CD4-positive, alpha-beta T cell treated with Interleukin-17A for 4 hours (primary cell): ENCODE data around the gene KIFC1.

ENCODE experiments used
- DNase-seq: peaks from one replicate; pipeline ENCODE4 v3.0.0-alpha.2; 2020; ENCODE audit warnings: mixed read lengths

The KIFC1 gene

GRCh38 chr6:33427585-33428223 is 36.1 kb downstream of the KIFC1 start:
- DNase-seq = peak; percentile 81

GRCh38 chr6:33428224-33428965 is 36.8 kb downstream of the KIFC1 start:
- DNase-seq = peak; percentile 42

DNA sequence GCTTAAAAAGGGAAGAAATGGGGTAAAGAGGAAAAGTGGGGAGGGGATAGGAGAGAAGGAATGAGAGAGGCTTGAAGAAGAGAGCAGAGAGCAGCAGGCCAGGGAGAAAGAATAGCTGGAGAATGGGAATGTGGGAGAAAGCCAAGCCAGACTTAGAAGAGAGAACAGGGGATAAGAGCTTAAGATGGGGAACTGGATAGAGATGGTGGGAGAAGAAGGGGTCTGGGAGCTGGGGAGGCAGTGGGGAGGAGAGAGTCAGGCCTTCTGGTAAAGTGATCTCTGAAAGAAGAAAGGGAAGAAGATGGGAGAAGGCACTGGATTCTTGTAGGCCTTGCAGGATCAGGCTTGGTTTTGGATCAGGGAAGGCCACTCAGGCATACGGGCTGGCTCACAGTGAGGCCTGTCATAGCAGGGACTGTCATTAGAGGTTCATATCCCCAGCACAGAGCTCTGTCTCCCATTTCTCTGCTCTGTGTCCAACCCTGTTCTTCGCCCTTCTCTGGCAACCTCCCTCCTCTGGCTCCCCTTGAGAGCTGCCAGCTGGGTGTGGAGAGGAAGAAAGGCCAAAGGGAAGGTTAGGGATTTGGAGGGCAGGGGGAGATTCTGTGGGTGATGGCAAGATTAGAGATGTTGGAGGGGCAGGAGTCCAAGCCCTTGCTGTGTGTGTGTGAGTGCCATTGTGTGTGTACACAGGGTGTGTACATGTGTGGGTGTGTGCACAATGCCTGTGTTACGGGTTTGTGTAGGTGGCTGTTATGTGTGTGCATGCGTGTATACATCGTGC is 37.5 kb downstream of the KIFC1 start:
- DNase-seq = no peak

DNA sequence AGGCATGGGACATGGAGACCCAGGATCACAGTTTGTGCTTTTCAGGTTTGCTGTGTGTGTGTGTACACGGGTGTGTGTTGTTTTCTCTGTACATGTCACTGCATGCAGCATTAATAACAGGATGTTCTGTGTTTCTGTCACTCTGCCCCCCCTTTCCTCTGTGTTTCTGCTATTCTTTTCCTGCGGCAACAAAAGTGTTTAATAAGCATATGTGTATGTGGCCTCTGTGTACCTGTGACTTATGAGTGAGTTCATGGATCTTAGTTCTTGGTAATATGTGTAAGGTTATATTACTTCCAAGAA is 38.1 kb downstream of the KIFC1 start:
- DNase-seq = peak; percentile 46

- DNase-seq = no peak
These were observed 38.7 kb downstream of the KIFC1 start for GRCh38 chr6:33430334-33430733.

DNA sequence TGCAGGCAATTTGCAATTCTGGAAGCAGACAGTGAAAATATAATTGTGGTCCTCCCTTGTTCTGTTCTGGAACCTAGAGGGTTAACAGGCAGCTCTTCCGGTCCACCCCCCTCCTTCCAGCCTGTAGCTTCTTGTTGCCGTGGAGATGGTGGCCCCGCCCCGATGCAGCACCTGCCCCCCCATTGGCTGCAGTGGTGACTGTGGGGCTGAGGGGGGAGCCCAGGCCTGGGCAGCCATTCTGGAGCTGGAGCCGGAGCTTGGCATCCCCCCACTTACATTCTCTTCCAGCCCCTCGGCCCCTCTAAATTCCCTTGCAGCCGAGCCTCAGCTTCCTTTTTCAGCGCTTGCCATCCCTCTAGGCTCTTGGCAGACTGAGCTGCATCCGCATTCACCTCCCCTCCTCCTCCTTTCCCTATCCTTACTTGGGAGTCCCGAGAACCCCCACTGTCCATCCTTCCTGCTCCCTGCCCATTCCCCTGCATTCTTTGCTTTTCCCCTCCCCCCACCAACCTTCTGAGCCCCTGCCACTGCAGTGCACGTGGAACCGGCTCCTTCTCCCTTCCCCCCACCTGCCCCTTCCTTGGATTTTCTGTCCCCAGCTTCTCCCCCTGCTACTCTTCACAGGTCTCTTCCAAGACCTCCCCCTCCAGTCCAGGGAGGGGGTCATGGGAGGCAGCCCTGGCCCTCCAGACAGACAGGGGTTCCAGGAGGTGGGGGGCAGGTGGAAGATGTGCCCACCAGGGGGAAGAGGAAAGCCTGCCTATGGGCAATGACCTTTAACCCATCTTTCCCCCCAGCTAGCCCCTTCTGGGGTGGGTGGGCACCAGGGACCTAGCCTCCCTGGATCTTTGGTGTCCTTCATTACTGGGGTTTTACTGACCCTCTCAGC is 39.6 kb downstream of the KIFC1 start:
- peak; percentile 89 for DNase-seq

GRCh38 chr6:33431880-33432541 is 40.4 kb downstream of the KIFC1 start:
- peak; percentile 44 for DNase-seq

- no peak for DNase-seq
These were observed 40.9 kb downstream of the KIFC1 start for GRCh38 chr6:33432546-33432945.

DNA sequence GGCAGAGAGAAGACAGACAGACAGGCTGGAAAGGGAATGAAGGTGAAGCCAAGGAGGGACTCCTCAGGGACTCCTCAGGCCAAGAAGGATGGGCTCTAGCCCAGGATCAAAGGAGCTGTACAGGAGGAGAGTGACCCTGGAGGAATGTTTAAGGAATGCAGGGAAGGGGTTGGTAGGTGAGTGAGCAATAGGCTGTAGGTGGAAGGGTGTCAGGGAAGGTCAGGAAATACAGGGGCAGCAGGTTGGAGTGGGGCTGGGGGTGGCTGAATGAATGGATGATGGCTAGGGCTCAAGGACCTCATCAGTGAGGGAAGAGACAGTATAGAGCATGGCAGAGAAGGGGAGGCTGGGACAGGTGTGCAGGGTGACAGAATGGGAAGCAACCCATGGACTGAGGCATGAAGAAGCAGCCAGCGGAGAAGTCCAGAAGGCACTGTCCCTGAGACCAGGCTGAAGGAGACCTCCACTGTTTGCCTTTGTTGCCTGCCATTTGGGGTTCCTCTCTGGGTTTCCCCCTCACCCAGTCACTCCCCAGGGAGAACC is 41.4 kb downstream of the KIFC1 start:
- DNase-seq = no peak

DNA sequence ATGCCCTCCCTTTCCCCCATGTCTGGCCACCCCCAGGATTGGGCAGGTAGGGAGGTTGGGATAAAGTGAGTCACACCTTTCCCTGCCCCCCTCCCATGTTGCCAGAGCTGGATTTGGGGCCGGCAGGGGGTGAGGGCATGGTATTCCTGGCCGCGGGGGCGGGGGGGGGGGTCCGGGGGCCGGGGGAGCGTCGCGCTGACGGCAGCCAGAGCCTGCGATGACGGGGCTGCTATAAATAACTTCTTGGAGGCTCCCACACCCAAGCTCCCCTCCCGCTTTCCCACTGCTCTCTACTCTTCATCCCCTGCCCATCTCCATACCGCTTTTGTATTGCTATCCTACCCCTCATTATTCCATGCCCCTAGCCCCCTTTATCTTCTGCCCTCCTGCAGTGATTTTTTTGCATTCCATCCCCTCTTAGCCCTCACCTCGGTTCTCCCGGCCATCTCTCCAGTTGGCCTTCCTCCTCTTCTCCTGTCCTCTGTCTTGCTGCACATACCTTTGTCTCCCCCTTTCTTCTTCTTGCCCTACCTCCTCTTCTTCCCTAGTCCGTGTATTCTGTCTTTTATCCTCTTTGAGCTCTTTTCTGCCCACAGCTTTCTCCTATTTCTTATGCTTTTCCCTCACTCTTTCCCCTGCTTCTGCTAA is 42.0 kb downstream of the KIFC1 start:
- no peak for DNase-seq

DNA sequence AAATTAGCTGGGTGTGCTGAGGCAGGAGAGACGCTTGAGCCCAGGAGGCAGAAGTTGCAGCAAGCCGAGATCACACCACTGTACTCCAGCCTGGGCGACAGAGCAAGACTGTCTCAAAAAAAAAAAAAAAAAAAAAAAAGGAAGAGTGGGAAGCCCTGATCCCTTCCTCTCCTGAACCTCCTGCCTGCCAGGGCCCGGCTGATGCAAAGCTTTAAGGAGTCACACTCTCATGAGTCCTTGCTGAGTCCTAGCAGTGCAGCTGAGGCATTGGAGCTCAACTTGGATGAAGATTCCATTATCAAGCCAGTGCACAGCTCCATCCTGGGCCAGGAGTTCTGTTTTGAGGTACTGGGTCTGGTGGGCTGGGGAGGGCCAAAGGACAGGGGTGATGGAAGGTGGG is 43.3 kb downstream of the KIFC1 start:
- no peak for DNase-seq

DNA sequence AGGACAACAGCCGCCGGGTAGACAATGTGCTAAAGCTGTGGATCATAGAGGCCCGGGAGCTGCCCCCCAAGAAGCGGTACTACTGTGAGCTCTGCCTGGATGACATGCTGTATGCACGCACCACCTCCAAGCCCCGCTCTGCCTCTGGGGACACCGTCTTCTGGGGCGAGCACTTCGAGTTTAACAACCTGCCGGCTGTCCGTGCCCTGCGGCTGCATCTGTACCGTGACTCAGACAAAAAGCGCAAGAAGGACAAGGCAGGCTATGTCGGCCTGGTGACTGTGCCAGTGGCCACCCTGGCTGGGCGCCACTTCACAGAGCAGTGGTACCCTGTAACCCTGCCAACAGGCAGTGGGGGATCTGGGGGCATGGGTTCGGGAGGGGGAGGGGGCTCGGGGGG is 46.0 kb downstream of the KIFC1 start:
- DNase-seq = no peak

DNA sequence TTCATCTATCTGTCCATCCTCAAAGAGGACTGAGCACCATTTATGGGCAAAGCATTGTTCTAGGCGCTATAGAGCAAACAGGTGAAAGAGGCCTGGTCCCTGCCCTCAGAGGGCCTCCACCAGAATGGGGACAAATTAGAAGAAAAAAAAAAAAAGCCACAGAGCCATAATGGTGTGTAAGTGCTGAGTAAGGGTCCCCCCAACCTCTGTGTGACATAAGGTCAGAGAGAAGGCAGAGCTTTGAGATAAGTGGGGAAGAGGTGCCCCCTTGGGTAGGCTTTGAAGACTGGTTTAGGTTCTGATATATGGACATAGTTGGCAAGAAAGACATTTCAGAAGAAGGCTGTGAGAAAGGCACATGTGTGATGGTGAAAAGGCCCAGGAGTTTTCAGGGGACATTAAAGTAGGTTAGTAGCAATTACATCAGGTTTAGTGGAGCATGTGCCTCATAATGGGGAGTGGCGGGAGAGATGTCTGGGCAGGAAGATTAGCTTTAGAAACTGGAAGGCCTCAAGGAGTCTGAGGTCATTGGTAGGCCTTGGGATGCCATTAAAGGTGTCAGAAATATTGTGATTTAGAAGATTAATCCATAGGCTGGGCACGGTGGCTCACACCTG is 47.5 kb downstream of the KIFC1 start:
- DNase-seq = no peak

GRCh38 chr6:33439956-33440648 is 48.5 kb downstream of the KIFC1 start:
- no peak for DNase-seq

- no peak for DNase-seq
These were observed 49.2 kb downstream of the KIFC1 start for GRCh38 chr6:33440649-33441309.

DNA sequence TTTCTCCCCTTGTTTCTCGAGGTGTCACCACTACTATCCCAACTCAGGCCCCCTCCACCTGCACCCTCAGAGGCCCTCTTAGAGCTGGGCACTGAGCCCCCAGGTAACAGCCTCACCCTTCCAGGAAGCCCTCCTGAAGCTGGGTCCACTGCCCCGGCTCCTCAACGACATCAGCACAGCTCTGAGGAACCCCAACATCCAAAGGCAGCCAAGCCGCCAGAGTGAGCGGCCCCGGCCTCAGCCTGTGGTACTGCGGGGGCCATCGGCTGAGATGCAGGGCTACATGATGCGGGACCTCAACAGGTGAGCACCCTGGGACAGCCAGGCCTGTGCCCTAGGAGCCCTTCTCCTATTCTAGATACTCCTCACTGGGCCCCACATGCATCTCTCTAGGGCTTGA is 49.8 kb downstream of the KIFC1 start:
- DNase-seq = no peak

DNA sequence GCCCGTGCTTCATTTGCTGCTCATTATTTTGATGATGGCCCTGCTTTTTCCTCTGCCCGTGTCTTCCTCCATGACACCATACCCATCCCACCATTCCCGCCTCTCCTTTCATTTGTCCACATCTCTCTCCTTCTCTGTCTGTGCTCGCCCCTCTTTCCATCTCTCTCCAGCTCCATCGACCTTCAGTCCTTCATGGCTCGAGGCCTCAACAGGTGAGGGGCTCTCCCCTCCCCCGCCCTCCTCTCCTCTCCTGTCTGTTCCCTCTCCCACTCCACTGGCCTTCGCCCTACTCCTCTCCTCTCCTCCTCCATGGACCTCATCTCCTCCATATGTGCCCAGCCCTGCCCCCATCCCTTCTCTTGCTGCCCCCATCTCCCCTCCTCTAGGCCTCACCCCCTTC is 50.7 kb downstream of the KIFC1 start:
- DNase-seq = no peak

DNA sequence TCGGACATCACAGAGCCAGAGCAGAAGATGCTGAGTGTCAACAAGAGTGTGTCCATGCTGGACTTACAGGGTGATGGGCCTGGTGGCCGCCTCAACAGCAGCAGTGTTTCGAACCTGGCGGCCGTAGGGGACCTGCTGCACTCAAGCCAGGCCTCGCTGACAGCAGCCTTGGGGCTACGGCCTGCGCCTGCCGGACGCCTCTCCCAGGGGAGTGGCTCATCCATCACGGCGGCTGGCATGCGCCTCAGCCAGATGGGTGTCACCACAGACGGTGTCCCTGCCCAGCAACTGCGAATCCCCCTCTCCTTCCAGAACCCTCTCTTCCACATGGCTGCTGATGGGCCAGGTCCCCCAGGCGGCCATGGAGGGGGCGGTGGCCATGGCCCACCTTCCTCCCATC is 51.4 kb downstream of the KIFC1 start:
- no peak for DNase-seq

DNA sequence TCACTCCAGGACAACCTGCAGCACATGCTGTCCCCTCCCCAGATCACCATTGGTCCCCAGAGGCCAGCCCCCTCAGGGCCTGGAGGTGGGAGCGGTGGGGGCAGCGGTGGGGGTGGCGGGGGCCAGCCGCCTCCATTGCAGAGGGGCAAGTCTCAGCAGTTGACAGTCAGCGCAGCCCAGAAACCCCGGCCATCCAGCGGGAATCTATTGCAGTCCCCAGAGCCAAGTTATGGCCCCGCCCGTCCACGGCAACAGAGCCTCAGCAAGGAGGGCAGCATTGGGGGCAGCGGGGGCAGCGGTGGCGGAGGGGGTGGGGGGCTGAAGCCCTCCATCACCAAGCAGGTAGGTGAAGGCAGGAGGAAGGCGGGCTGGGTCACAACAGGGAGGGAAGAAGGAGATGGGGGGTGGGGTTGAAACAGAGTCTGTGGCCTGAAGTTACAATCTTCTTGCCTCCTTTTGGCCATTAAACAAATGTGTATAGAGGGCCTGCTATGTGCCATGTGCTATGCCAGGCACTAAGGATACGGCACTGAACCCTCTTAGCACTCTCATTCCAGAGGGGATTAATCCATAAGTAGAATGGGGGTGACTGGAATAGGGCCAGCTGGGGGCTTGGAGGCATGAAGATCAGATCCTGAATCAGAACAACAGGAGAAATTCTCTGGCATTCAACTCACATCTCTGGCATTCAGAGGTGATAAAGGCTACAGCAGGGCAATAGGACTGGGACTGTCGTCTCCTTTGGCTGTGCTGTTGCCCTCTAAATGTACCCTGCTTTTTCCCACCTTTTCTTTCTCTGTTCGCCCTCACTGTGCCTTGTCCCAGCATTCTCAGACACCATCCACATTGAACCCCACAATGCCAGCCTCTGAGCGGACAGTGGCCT is 52.2 kb downstream of the KIFC1 start:
- DNase-seq = no peak
